Mesenteric fat pad (tissue), 1 donor: ENCODE data around the gene IQSEC3. TPM values are rescaled to one million over a fixed set of nuclear protein-coding genes. Genes with fewer than 3 reads are reported as not detected.
"Not testable (repeated sequence)": the region's sequence is repeated elsewhere in the genome, so short reads cannot be mapped to it uniquely, and the experiment has no call there.

ENCODE experiments used
- DNase-seq: peaks from one replicate; pipeline ENCODE4 v3.0.0-alpha.2; 2020; ENCODE audit warnings: low spot score
- total RNA-seq: library from RNA; stranded (reverse); fragmentation: NEBNext Ultra II Directional; extraction: Animal tissue kit (Norgen Biotek cat#: 25700); gene quantifications from one replicate; pipeline ENCODE4 v1.2.1, GENCODE V29; 2021
- donor health status: DM: yes; HTN: yes; CAD: no.

IQSEC3 gene
- total RNA-seq, 1 donor from 2014 or later, result 8.1 TPM

DNA sequence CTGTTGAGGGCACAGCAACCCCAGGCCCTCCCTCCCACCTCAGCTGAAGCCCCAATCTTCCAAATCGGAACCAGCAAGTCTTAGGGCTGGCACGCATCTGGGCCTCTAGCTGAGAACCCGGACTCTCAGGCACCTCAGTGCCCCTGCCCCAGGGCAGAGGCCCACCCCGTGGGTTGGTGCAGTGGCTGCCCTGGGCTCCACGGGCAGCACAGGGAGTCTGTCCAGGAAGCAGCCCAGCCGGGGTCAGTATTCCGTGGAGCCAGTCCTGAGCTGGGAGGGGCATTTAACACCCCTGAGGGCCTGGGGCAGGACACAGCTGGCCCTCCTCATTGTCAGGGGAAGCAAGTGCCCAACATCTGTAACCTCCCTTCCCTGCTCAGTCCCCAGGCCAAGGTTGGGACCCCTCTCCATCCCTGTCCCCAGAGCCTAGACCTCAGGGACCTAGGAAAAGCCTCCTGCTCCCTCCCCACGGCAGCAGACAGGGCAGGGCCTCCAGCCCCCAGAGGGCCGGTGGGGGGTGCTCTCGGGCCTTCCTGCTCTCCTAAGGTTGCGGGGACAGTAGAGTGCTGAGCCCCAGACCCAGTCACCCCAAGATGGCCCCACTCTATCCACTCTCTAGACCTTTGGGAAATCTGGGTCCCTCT lies 110.9 kb downstream of the IQSEC3 start:
- DNase-seq, result no peak

DNA sequence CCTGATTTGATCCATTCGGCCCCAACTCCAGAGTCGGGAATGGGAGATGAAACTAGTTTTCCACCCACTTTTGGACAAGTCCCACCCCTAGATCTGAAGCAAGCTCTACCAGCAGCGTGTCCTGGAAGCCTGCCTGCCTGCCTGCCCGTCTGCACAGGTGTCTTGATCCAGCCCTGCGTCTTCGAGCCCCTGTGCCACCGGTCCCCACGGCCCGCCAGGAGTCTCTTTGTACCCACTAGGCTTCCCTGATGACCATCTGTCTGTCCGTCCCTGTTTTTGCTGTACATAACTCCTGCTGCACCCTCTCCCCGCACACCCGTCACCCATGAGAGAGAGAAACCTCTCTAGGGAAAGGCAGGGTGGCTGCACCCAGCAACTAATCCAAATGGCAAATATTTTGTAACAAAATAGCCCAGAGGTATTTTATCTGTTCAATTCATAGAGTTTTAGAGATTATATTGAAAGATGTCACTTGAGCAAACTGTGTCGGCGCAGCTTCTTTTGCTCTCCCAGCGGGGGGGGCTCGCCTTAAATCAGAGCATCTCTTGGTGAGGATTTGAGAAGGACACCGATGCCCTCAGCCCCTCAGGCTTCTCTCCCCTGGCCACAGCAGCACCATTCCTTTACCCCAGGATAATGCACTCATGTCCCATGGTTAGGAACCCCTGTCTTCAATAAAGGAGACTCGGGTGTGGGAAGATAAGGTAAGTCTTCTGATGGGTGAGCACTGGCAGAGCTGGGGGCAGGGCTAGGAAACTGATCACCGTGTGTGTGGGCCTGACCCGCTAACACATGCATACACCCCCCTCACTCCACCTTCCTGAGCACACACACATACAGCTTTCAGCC lies 111.6 kb downstream of the IQSEC3 start:
- no peak for DNase-seq

DNA sequence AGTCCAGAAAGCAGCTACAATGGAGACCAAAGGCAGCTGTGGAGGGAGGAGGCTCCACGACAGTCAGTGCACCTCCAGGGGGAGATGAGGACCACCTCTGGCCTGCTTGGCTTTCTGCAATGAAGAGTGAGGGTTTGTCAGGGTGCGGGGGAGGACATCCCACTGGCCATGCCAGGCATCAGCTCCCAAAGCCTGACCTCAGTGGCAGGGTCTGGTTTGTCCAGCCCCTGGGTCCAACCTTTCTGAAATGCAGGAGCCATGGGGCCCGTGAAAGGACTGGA lies 112.2 kb downstream of the IQSEC3 start:
- no peak for DNase-seq

DNA sequence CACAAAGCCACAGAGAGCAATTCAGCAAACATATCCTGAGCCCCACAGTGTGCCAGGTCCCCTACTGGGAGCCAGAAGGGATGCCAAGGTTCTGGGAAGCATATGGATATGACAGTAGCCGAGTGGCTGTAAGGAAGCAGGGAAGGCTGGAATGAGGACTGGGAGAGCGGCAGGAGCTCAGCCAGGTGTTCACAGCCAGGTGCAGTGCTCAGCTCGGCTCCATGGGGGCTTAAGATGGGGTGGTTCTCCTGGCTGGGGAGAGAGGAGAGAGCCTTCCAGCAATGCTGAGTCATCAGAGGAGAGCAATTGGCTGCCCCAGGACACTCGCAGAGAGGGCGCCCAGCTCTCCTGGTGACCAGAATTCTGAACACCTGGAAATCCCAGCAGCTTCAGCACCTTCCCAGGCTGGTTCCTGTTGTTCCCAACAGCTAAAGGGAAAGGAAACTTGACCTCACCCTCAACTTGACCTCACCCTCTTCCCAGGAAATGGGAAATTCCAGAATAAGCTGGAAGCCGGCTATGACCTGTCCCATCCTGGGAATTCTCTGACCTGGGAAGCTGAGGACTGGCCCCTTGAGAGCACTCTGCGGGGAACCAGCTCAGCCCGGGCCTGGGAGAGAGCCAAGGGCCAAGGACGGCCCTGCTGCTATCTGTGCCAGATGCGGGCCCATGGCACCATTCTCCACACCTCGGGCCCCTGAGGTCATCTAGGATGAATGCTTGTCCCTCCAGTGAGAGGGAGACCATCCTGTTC lies 112.7 kb downstream of the IQSEC3 start:
- no peak for DNase-seq

DNA sequence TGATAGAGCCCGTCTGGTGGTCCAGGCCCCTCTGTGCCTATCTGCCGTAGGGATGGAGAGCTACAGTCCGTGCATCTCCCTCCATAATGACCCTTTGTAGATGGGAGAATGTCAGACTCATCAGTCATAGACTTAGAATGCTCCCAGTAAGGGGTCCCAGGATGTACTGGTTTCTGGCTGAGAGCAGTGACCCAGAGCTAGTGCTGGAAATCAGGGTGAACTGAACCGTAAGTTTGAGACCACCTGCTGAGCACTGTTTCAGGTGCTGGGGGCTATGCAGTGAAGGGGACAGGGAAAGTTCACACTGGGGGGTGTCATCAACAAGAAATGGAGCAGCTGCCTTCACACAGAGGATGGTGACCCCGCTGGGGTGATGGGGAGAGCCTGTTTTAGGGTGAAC lies 113.3 kb downstream of the IQSEC3 start:
- DNase-seq, result no peak

DNA sequence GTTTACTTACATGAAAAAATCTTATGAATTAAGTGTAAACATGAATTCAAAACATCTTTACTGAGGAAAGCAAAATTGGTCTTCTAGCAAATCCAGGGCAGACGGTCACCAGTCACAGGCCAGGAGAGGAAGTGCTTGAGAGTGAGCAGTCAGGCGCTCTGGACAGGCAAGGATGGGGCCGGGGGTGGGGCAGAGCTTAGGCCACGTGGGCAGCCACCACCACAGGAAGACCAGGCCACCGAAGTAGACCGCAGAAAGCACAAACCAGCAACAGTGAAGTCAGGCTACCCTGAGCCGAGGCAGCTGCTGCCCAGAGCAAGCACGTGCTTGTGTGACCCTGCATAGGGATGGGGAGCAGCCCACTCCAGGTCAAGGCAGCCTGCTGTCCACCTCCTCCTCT lies 113.9 kb downstream of the IQSEC3 start:
- DNase-seq, result no peak

DNA sequence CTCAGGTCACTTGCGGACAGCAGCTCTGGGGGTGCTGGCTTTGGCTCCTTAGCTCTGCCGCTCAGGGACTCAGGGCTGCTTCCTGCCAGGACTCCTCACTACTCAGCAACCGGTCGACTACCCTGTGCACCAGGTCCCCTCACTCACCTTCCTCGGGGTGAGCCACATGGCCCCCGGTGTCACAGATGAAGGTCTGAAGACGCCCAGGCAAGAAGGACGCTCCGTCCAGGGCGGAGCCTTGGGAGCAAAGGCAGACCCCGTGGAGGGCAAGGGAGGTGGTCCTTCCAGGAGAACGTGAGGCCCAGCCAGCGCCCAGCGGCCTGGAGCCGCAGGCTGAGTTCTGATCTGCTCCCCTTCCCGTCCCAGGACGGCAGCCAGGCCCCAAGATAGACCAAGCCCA lies 115.4 kb downstream of the IQSEC3 start:
- no peak for DNase-seq

DNA sequence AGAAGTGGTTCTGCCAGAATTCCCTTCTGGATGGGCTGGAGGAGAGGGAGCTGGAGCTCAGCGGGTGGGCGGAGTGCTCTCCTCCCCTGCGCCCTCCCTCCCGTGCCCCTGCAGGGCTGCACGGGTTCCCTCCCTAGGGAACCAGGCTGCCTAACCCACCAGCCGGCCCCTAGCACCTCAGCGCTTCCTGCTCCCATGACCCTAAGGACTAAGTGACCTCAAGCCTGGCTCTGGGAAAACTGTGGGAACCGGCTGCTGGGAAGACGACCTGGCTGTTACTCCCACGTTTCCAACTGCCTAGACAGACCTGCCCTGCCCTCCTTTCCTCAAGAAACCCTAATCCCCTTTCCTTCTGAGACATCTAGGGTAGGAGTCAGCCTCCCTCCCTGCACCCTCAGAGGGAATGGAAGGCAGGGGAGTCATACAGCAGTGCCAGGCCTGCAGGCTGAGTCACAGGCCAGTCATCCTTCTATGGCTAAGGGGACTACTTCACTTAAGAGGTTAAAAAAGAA lies 115.9 kb downstream of the IQSEC3 start:
- no peak for DNase-seq

DNA sequence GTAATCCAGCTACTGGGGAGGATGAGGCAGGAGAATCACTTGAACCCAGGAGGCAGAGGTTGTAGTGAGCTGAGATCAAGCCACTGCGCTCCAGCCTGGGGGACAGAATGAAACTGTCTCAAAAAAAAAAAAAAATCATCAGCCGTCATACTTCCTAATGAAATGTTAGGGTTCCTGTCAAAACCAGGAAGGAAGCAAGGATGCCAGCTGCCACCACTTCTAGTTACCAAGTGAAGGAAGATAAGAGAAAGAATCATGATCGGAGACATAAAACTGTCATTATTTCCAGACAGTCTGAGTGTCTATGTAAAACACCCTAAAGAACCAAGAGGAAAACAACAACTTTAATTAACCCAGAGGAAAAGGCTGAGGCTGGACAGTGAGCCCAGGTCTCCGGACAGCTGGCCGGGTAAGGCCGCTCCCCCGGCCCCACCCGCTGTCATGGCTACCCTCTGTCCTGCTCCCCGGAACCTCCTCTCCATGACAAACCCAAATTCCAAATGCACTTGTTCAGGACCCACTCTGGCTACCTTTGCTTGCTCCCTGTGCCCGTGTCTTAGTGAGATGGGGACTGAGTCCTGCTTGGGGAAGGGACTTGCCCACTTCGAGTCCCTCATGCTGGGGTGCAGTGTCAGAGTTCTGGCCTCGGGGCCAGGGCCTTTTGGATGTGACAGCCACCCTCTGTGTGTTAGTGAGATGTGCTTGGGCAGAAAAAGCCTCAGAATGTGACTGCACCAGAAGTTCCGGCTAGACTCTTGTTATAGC lies 118.4 kb downstream of the IQSEC3 start:
- DNase-seq, result no peak

DNA sequence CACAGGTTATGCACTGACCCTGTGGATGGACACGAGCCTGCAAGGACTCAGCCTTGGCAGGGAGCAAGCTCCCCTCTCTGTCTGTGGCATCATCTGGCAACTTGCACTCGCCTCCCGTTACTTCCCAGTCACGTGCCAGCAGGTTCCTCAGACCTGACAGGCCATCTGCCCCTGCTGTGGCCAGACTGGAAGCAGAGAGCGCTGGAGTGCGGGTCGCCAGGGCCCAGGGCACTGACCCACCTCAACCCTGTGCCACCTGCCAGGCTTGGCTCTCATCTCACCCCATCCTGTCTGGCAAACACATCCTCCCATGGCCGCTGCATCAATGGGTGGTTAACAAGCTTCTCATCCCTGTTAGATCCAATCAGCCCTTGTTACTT lies 119.0 kb downstream of the IQSEC3 start:
- no peak for DNase-seq

DNA sequence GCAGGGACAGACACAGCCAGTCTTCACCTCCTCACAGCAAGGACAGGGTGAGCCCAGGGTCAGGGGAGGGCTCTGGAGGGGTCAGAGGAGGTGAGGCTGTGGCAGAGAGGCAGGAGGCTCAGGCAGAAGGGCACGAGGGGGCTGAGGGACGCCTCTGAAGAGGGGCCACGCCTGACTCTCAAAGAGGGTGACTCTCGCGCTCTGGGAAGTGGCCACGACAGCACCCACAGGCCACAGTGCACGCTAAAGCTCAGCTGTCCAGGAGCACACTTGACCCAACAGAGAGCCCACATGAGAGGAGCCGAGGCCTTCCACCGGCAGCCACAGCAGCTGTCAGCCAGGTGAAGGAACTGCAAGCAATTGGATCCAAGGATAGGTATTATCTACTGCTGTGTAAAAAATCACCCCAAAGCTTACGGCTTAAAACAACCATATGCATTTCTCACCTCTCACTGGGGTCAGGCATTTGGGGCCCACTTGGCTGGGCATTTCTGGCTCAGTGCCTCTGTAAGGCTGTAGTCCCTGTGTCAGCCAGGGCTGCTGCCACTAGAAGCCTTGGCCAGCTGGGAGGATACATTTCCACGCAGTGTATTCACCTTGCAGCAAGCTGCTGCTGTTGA lies 119.5 kb downstream of the IQSEC3 start:
- DNase-seq, result no peak

DNA sequence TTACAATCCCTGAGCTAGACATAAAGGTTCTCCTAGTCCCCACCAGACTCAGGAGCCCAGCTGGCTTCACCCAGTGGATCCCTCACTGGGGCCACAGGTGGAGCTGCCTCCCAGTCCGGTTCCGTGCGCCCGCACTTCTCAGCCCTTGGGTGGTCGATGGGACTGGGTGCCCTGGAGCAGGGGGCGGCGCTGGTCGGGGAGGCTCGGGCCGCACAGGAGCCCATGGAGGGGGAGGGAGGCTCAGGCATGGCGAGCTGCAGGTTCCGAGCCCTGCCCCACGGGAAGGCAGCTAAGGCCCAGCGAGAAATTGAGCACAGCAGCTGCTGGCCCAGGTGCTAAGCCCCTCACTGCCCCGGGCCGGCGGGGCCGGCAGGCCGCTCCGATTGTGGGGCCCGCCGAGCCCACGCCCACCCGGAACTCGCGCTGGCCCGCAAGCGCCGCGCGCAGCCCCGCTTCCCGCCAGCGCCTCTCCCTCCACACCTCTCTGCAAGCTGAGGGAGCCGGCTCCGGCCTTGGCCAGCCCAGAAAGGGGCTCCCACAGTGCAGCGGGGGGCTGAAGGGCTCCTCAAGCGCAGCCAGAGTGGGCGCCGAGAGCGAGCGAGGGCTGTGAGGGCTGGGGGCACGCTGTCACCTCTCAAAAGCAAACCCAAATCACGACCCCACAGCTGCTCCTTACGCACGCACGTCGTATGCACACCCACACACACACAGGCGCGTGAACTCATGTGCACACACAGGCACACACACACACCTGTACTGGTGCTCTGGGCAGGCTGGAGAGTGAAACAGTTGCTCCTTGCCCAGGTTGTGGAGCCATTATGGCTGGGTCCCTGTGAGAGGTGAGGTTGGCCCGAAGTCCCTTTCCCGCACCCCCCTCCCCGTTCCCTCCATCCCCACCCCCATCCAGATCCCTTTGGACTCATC lies 121.7 kb downstream of the IQSEC3 start:
- DNase-seq, result not testable (repeated sequence)

DNA sequence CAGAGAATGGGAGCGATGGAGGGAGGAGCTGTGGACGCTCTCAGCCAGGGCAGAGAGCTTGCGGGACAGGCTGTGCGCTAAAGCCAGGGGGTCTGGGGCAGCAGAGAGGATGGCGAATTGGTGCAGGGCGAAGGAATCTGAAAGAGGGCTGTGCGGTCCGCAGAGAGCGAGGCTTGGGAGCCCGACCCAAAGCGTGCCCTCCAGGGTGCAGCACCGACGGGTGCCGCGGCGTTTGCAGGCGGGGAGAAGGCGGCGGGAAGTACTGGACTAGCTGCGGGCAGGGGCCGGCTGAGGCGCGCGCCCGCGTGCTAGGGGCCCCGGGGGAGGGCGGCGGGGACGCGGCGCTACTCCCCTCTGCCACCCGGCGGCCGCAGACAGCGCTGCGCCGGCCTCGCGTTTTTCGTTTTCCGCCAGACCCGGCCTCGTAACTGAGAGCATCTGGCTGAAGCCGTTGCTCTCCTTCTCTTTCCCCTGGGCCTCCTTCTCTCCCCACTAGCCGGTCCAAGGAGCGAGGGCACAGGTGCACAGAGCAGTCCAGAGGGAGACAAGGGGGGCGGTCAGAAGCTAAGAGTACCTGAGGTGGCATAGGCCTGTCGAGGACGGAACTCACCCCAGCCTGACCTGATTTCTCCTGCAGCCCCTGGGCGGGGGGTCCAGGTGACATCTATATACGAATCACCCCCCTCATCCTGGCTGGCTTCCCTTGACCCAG lies 122.5 kb downstream of the IQSEC3 start:
- DNase-seq, result no peak

DNA sequence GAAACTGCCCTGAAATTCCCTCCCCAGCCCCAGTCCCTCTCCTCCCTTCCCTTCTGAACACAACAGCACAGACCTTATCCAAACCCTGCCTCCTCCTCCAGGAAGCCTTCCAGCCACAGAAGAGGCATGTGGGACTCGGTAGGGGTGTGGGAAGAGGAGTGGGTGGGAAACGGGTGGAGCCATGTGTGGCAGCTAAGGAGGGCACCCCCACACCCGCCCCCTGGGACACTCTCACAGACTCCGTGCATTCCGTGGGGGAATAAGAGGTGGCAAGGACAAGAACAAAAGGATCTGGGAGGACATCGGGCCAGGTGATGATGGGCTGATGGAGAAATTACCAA lies 123.0 kb downstream of the IQSEC3 start:
- no peak for DNase-seq

DNA sequence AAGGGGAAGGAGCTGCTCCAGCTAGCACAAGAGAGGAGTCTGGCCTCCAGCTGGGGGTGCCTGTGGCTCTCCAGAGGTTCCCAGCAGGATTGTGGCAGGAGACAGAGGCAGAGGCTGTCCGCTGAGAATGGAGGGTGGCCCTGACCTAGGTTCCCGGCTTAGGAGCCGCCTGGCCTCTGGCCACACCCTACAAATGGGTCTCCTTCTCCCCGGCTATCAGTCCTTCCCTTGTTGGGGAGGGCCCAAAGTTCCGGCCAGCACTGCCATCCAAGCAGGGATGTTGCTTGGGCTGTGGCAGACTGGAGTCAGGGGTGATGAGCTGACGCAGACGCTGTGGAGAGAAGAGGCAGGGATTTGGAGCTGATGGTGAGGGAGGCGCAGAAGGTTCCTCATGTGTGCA lies 124.3 kb downstream of the IQSEC3 start:
- no peak for DNase-seq

DNA sequence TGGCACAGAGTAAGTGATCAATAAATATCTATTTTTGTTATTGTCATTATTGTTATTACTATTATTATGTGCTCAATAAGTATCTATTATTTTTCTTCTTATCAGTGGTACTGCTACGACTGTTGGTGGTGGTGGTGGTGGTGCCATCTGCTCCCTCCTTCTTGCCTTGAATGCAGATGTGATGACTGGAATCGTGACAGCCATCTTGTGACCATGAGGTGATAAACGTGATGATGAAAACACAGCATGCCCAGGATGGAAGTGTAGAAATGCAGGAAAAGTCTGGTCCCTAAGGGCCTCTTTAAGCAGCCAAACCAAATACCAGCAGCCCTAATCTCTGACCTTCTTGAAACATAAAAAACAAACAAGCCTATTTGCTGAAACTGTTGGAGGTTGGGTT lies 125.0 kb downstream of the IQSEC3 start:
- no peak for DNase-seq

DNA sequence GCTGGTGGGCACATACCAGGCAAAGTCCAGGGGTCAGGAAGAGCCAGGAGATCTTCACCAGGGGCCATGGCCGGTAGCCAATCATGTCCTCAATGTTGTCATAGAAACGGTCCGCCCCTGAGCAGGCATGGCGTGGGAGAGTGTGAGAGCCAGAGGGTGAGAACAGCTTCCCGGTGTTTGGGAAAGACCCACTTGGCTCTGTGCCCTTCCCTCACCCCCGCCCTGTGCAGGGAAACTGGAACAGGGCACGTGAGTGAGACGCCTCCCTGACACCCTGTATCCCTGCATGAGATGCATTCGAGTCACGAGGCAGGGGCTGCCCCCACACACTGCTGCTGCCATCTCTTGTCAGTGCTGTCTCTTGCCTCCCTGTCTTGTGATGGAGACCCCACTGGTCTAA lies 126.7 kb downstream of the IQSEC3 start:
- no peak for DNase-seq

DNA sequence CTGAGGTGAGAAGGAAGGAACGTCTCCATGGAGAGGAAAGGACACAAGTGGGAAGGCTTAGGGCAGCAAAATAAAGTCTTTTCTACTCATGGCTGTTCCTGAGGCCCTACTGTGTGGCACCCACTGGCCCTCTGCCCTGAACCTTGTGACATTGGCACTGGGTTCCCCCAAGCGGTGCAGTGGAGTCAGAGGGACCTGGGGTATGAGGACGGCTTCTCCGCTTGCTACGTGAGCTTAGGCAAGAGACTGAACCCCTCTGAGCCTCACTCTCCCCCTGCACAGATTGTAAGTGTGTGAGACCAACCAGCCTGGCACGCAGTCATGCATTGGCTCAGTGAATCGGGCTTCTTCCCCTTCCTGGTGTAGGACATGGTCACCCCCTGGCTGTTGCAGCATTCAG lies 127.7 kb downstream of the IQSEC3 start:
- DNase-seq, result no peak

DNA sequence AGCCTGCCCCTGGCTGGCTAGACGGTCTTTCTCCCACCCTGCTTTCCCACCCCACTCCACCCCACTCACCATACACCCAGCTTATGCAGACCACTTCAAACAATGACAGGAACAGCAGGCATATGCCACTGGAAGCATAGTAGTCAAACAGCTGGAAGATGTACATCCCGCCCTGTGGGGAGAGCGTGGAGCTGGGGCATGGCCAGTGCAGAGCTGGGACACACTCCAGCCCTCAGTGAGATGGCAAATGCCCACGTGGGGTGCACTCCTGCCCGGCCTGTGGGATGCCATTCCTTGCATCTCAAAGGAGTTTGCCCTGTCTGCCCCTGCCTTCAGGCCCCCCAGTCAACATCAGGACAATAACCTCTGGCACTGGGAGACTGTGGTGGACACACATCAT lies 128.6 kb downstream of the IQSEC3 start:
- DNase-seq, result no peak
